Esophagus muscularis mucosa (tissue), 4 donors: ENCODE results near the gene SOWAHC. TPM values are rescaled to one million over a fixed set of nuclear protein-coding genes. Genes with fewer than 3 reads are reported as not detected.

Experiments
- DNase-seq: peaks from one replicate; pipeline ENCODE4 v3.0.0-alpha.2; 2017; ENCODE audit errors: extremely low spot score
- H3K27ac ChIP-seq, 4 donors: fragments of 200-600 bp; sonication (generic); replicated peaks in 1 of 4; 1 replicate in 3 of 4; 2 replicates in 1 of 4; pipeline ENCODE4 v1.5.1; 2016 to 2019; ENCODE audit warnings: mild to moderate bottlenecking in 1 of 4
- H3K27me3 ChIP-seq, 4 donors: fragments of 200-600 bp; sonication (generic); one replicate each; pipeline versions ENCODE4 v1.5.1 to v1.6.0; 2016 to 2019
- H3K36me3 ChIP-seq, 4 donors: fragments of 200-600 bp; sonication (generic); one replicate each; pipeline ENCODE4 v1.5.1; 2016 to 2019
- H3K4me1 ChIP-seq, 4 donors: fragments of 200-600 bp; sonication (generic); one replicate each; pipeline ENCODE4 v1.5.1; 2016 to 2019
- H3K4me3 ChIP-seq, 4 donors: fragments of 200-600 bp; sonication (generic); 1 replicate in 2 of 4; 2 replicates in 2 of 4; pipeline ENCODE4 v1.5.1; 2016 to 2019; ENCODE audit warnings: mild to moderate bottlenecking in 4 of 4, moderate library complexity in 1 of 4
- H3K9me3 ChIP-seq, 4 donors: fragments of 200-600 bp; sonication (generic); 1 replicate in 3 of 4; 2 replicates in 1 of 4; pipeline ENCODE4 v1.5.1; 2016 to 2019
- EP300 ChIP-seq: sonication (generic); formaldehyde crosslinking; IDR thresholded peaks from one replicate; pipeline ENCODE4 v1.6.1; 2017; ENCODE audit warnings: antibody characterized with exemption
- POLR2A ChIP-seq: fragments of 450-650 bp; IDR thresholded peaks from one replicate; pipeline ENCODE4 v1.6.1; 2017; ENCODE audit warnings: antibody characterized with exemption, moderate library complexity, mild to moderate bottlenecking, low read depth
- POLR2AphosphoS5 ChIP-seq, 2 donors: sonication (generic); formaldehyde crosslinking; IDR thresholded peaks; one replicate each; pipeline ENCODE4 v1.6.1; 2017; ENCODE audit warnings: antibody characterized with exemption in 2 of 2
- WGBS: methylation state at CpG from one replicate; pipeline ENCODE4 v1.1.5; 2018; 5-methylcytosine and 5-hydroxymethylcytosine counted together
- intact Hi-C: fragments of 100-400 bp; cut with DNase I; formaldehyde crosslinking; loops from one replicate; pipeline ENCODE4 v1.15.1; 2023
- total RNA-seq, 4 donors: library from RNA; depleted of rRNA; stranded (reverse); fragments of >200 nt; gene quantifications; one replicate each; pipeline versions ENCODE4 v1.1.0 to v1.2.1, GENCODE V29; 2016
- TF ChIP-seq, protein P1 (sequence below), 3 experiments: fragments of 200-600 bp in 2 of 3; fragments of 450-650 bp in 1 of 3; sonication (generic) in 2 of 3; IDR thresholded peaks; one replicate each; pipeline ENCODE4 v1.5.1; 2017 to 2019; ENCODE audit warnings: antibody characterized with exemption in 3 of 3, mild to moderate bottlenecking in 2 of 3, moderate library complexity in 1 of 3

Gene SOWAHC
- total RNA-seq, 4 donors from 2014 or later = 24.1 to 56.8 (median 43.3) TPM

DNA sequence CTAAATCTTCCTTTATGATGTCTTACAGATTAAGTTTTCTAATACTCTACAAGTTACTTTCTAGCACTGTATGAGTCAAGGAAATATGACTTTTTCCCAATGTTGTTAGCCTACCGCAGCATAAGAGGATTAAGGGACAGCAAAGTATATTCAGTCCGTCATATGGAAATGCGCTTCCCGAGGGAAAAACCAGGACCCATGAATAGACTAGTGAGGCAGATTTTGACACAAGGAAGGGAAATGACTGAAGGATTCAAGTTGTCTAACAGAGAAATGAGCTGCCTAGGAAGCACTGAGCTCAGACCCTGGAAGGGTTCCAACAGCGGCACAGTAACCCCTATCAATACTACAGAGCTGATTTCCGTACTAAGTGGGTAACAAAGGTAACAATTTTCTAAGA, 12.4 kb upstream of the SOWAHC start:
- no peaks in the 10 kb centered on the region for H3K36me3 ChIP-seq
- DNase-seq = no peak
- H3K4me1 ChIP-seq = peaks cover 6 to 71% (median 40%) of the 10 kb centered on the region in 4 donors
- intact Hi-C loops = loop anchor here (5.0 kb wide), 1 partner anchor 49 kb away; no protein-coding TSS in a partner anchor
- H3K4me3 ChIP-seq = no peak overlapping the region
- no peaks in the 10 kb centered on the region for H3K9me3 ChIP-seq
- no peaks in the 10 kb centered on the region for H3K27me3 ChIP-seq
- no peak overlapping the region for H3K27ac ChIP-seq
- TF ChIP-seq EP300 = no peak
- TF ChIP-seq, protein P1, sequence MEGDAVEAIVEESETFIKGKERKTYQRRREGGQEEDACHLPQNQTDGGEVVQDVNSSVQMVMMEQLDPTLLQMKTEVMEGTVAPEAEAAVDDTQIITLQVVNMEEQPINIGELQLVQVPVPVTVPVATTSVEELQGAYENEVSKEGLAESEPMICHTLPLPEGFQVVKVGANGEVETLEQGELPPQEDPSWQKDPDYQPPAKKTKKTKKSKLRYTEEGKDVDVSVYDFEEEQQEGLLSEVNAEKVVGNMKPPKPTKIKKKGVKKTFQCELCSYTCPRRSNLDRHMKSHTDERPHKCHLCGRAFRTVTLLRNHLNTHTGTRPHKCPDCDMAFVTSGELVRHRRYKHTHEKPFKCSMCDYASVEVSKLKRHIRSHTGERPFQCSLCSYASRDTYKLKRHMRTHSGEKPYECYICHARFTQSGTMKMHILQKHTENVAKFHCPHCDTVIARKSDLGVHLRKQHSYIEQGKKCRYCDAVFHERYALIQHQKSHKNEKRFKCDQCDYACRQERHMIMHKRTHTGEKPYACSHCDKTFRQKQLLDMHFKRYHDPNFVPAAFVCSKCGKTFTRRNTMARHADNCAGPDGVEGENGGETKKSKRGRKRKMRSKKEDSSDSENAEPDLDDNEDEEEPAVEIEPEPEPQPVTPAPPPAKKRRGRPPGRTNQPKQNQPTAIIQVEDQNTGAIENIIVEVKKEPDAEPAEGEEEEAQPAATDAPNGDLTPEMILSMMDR (IDR thresholded peaks at IDR 0.05) = no peak
- TF ChIP-seq POLR2AphosphoS5 (IDR thresholded peaks at IDR 0.05) = no peak
- TF ChIP-seq POLR2A = no peak
- 76% methylated on average over 6 of the region's 6 CpGs for WGBS

DNA sequence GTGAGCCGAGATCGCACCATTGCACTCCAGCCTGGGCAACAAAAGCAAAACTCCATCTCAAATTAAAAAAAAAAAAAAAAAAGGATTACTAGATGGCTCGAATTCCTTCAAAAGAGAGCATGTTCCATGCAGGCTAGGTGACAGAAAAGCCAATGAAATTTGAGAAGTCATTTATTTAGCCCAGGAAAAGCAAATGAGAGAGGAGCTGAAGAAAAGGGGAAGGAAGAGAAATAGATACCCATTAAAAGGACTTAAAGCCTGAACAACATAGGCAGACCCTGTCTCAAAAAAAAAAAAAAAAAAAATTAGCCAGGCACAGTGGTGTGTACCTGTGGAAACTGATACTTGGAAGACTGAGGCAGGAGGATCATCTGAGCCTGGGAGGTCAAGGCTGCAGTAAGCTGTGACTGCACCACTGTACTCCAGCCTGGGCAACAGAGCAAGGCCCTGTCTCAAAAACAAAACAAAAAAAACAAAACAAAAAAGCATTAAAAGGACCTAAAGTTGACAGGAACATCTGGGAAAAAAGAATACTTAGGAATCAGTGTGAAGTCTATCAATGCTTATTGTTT, 11.5 kb upstream of the SOWAHC start:
- DNase-seq = no peak
- no peaks in the 10 kb centered on the region for H3K36me3 ChIP-seq
- H3K4me3 ChIP-seq = no peak overlapping the region
- no peaks in the 10 kb centered on the region for H3K27me3 ChIP-seq
- intact Hi-C loops = loop anchor here (5.0 kb wide), 1 partner anchor 50 kb away; no protein-coding TSS in a partner anchor
- no peak overlapping the region for H3K27ac ChIP-seq
- 93% methylated on average over 3 of the region's 3 CpGs for WGBS
- TF ChIP-seq EP300 (no peak), POLR2A (no peak), POLR2AphosphoS5 (IDR thresholded peaks at IDR 0.05) (no peak)
- TF ChIP-seq, protein P1 (IDR thresholded peaks at IDR 0.05) = no peak
- H3K4me1 ChIP-seq = peaks cover 9 to 70% (median 45%) of the 10 kb centered on the region in 4 donors
- no peaks in the 10 kb centered on the region for H3K9me3 ChIP-seq

DNA sequence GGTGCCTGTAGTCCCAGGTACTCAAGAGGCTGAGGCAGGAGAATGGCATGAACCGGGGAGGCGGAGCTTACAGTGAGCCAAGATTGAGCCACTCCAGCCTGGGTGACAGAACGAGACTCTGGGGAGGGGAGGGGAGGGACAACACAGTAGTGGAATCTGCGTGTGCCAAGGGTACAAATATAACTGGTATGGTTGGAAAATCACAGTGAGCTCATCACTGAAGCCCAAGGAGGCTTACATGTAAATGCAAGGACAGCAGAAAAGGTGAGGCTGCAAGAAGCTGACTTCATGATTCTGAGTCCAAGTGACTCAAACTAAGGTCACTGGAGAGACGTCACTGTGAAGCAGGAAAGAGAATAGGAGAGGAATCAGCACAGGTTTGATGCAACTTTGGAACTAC, 9.6 kb upstream of the SOWAHC start:
- no peak for DNase-seq
- Histone ChIP-seq H3K4me3 (no peak overlapping the region), H3K9me3 (no peaks in the 10 kb centered on the region), H3K27ac (no peak overlapping the region), H3K4me1 (peaks cover 15 to 81% (median 64%) of the 10 kb centered on the region in 4 donors), H3K36me3 (no peaks in the 10 kb centered on the region), H3K27me3 (no peaks in the 10 kb centered on the region)
- 72% methylated on average over 5 of the region's 5 CpGs for WGBS
- TF ChIP-seq POLR2AphosphoS5 (IDR thresholded peaks at IDR 0.05) (no peak), EP300 (no peak), POLR2A (no peak)
- TF ChIP-seq, protein P1 (IDR thresholded peaks at IDR 0.05) = no peak
- intact Hi-C loops = loop anchor here (5.0 kb wide), 1 partner anchor 52 kb away; no protein-coding TSS in a partner anchor

DNA sequence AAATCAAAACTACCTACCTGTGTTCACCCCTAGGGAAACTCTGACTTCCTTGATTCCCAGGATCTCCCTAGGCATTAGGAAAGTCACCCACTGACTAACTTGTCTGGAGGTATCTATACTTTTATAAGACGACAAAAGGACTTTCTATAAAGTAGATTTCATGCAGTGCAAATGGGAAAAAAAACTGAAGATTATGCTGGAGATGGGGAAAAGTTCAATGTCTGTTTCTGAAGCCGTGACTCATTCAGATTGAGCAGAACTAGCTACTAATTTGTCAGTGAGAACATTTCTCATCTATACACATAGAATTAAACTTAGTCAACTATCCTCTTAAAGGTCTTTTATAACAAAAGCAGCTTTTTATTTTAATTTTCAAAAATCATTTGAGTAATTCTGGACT, 6.4 kb upstream of the SOWAHC start:
- H3K4me1 ChIP-seq = peaks cover 31 to 81% (median 79%) of the 10 kb centered on the region in 4 donors
- intact Hi-C loops = no loop called here
- TF ChIP-seq POLR2AphosphoS5 (IDR thresholded peaks at IDR 0.05) = no peak
- TF ChIP-seq EP300 = no peak
- TF ChIP-seq, protein P1 (IDR thresholded peaks at IDR 0.05) = no peak
- TF ChIP-seq POLR2A = no peak
- WGBS = 60% methylated on average over 2 of the region's 2 CpGs
- H3K36me3 ChIP-seq = no peaks in the 10 kb centered on the region
- no peak overlapping the region for H3K4me3 ChIP-seq
- no peak for DNase-seq
- no peaks in the 10 kb centered on the region for H3K27me3 ChIP-seq
- H3K9me3 ChIP-seq = no peaks in the 10 kb centered on the region
- H3K27ac ChIP-seq = peak overlapping the region in 2 of 4 donors; percentile 0 to 24
